H9 (cell line): Measurements from ENCODE around the gene MRPS14. TPM values are rescaled to one million over a fixed set of nuclear protein-coding genes. Genes with fewer than 3 reads are reported as not detected.

Source experiments
- DNase-seq: peaks from one replicate; pipeline ENCODE4 v3.0.0-alpha.2; 2017
- H2AFZ ChIP-seq: one replicate; pipeline ENCODE4 v1.6.1; 2013; ENCODE audit warnings: mild to moderate bottlenecking, low read length, control low read depth, moderate library complexity
- H2AK5ac ChIP-seq: 2 replicates; pipeline ENCODE4 v1.6.1; 2013; ENCODE audit warnings: low read length, control low read depth, mixed read lengths; ENCODE audit not compliant: insufficient read length
- H2BK120ac ChIP-seq: one replicate; pipeline ENCODE4 v1.6.1; 2013; ENCODE audit warnings: low read depth, mild to moderate bottlenecking, low read length, control low read depth, inconsistent platforms; ENCODE audit not compliant: poor library complexity, severe bottlenecking
- H2BK12ac ChIP-seq: 2 replicates; pipeline ENCODE4 v1.6.1; 2013; ENCODE audit warnings: low read length, control low read depth, mixed read lengths, low read depth; ENCODE audit not compliant: insufficient read length
- H2BK15ac ChIP-seq: 2 replicates; pipeline ENCODE4 v1.6.1; 2013; ENCODE audit warnings: low read depth, low read length, control low read depth
- H2BK20ac ChIP-seq: one replicate; pipeline ENCODE4 v1.6.1; 2013; ENCODE audit warnings: low read depth, mild to moderate bottlenecking, low read length, control low read depth, inconsistent platforms; ENCODE audit not compliant: poor library complexity, severe bottlenecking
- H2BK5ac ChIP-seq: 2 replicates; pipeline ENCODE4 v1.6.1; 2013; ENCODE audit warnings: low read length, control low read depth, mixed read lengths; ENCODE audit not compliant: insufficient read length
- H3K14ac ChIP-seq: 2 replicates; pipeline ENCODE4 v1.6.1; 2013; ENCODE audit warnings: low read length, control low read depth; ENCODE audit not compliant: insufficient read depth
- H3K18ac ChIP-seq: 2 replicates; pipeline ENCODE4 v1.6.1; 2013; ENCODE audit warnings: low read depth, mild to moderate bottlenecking, mixed read lengths, low read length, control low read depth; ENCODE audit not compliant: insufficient read length
- H3K23ac ChIP-seq: 2 replicates; pipeline ENCODE4 v1.6.1; 2013; ENCODE audit warnings: low read length, control low read depth, mixed read lengths, low read depth; ENCODE audit not compliant: insufficient read length
- H3K23me2 ChIP-seq: 2 replicates; pipeline ENCODE4 v1.6.1; 2013; ENCODE audit warnings: low read depth, mild to moderate bottlenecking, mixed read lengths, low read length, control low read depth; ENCODE audit not compliant: insufficient read length, poor library complexity, severe bottlenecking
- H3K27ac ChIP-seq: 2 replicates; pipeline ENCODE4 v1.5.1; 2013; ENCODE audit warnings: low read length, control low read depth, mixed read lengths, low read depth; ENCODE audit not compliant: insufficient read length
- H3K27me3 ChIP-seq: 2 replicates; pipeline ENCODE4 v1.6.1; 2013; ENCODE audit warnings: low read length, control low read depth, inconsistent platforms; ENCODE audit not compliant: insufficient read depth
- H3K4ac ChIP-seq: 2 replicates; pipeline ENCODE4 v1.6.1; 2013; ENCODE audit warnings: low read depth, mild to moderate bottlenecking, control low read depth, inconsistent platforms, low read length, moderate library complexity
- H3K4me1 ChIP-seq: 2 replicates; pipeline ENCODE4 v1.6.1; 2013; ENCODE audit warnings: low read length, control low read depth, inconsistent platforms; ENCODE audit not compliant: insufficient read depth
- H3K4me2 ChIP-seq: 2 replicates; pipeline ENCODE4 v1.6.1; 2013; ENCODE audit warnings: low read length, control low read depth, mixed read lengths; ENCODE audit not compliant: insufficient read length, insufficient read depth
- H3K56ac ChIP-seq: 2 replicates; pipeline ENCODE4 v1.6.1; 2013; ENCODE audit warnings: low read depth, mild to moderate bottlenecking, mixed read lengths, low read length, control low read depth; ENCODE audit not compliant: insufficient read length
- H3K79me1 ChIP-seq: 2 replicates; pipeline ENCODE4 v1.6.1; 2013; ENCODE audit warnings: low read depth, mild to moderate bottlenecking, moderate library complexity, low read length, control low read depth, inconsistent platforms; ENCODE audit not compliant: insufficient read depth, poor library complexity, severe bottlenecking
- H3K79me2 ChIP-seq: 2 replicates; pipeline ENCODE4 v1.6.1; 2013; ENCODE audit warnings: low read length, control low read depth, inconsistent platforms; ENCODE audit not compliant: insufficient read depth
- H3K9ac ChIP-seq: 2 replicates; pipeline ENCODE4 v1.6.1; 2013; ENCODE audit warnings: low read length, control low read depth, mixed read lengths; ENCODE audit not compliant: insufficient read length; ENCODE audit errors: extremely low read depth
- H3K9me3 ChIP-seq: one replicate; pipeline ENCODE4 v1.6.1; 2013; ENCODE audit warnings: low read depth, low read length, inconsistent platforms; ENCODE audit not compliant: control insufficient read depth
- H3T11ph ChIP-seq: one replicate; pipeline ENCODE4 v1.6.1; 2013; ENCODE audit warnings: mild to moderate bottlenecking, low read length, control low read depth, inconsistent platforms
- H4K20me1 ChIP-seq: one replicate; pipeline ENCODE4 v1.6.1; 2013; ENCODE audit not compliant: control insufficient read depth, insufficient read length, insufficient read depth
- H4K5ac ChIP-seq: 2 replicates; pipeline ENCODE4 v1.6.1; 2013; ENCODE audit warnings: low read depth, mild to moderate bottlenecking, mixed read lengths, low read length, control low read depth; ENCODE audit not compliant: insufficient read length
- H4K8ac ChIP-seq: replicated peaks from 2 replicates; pipeline ENCODE4 v1.6.1; 2013; ENCODE audit warnings: low read length, control low read depth, mixed read lengths, low read depth; ENCODE audit not compliant: insufficient read length
- H4K91ac ChIP-seq: 2 replicates; pipeline ENCODE4 v1.6.1; 2013; ENCODE audit warnings: low read depth, mild to moderate bottlenecking, moderate library complexity, mixed read lengths, low read length, control low read depth; ENCODE audit not compliant: insufficient read length
- H3K27ac Mint-ChIP-seq, 3 experiments: 2 replicates in 2 of 3; 3 replicates in 1 of 3; pipeline ENCODE4 v1.8.0; 2020 to 2021; ENCODE audit warnings: mixed read lengths in 3 of 3, mild to moderate bottlenecking in 1 of 3, moderate library complexity in 1 of 3
- H3K27me3 Mint-ChIP-seq: 2 replicates; pipeline ENCODE4 v1.8.0; 2021; ENCODE audit warnings: low read depth, mild to moderate bottlenecking, moderate library complexity, mixed read lengths
- H3K36me3 Mint-ChIP-seq, 3 experiments: 2 replicates in 2 of 3; 3 replicates in 1 of 3; pipeline ENCODE4 v1.8.0; 2020 to 2021; ENCODE audit warnings: low read depth in 3 of 3, mixed read lengths in 3 of 3; ENCODE audit not compliant: insufficient read depth in 1 of 3
- H3K4me1 Mint-ChIP-seq, 2 experiments: 2 replicates each; pipeline ENCODE4 v1.8.0; 2020; ENCODE audit warnings: mixed read lengths in 2 of 2
- H3K4me3 Mint-ChIP-seq, 2 experiments: 2 replicates in 1 of 2; 3 replicates in 1 of 2; pipeline ENCODE4 v1.8.0; 2020 to 2021; ENCODE audit warnings: mild to moderate bottlenecking in 2 of 2, mixed read lengths in 2 of 2, moderate library complexity in 1 of 2
- H3K9me3 Mint-ChIP-seq, 2 experiments: 2 replicates in 1 of 2; 3 replicates in 1 of 2; pipeline ENCODE4 v1.8.0; 2020; ENCODE audit warnings: mild to moderate bottlenecking in 2 of 2, mixed read lengths in 2 of 2, moderate library complexity in 1 of 2
- WGBS: extraction: QIAGEN DNeasy Blood & Tissue Kit; methylation state at CpG from one replicate; pipeline ENCODE4 v1.1.7; 2013; ENCODE audit warnings: missing lambda C conversion rate, low lambda C conversion rate, mixed read lengths; ENCODE audit not compliant: insufficient read length; ENCODE audit errors: extremely low coverage; 5-methylcytosine and 5-hydroxymethylcytosine counted together
- total RNA-seq: library from RNA; stranded (reverse); gene quantifications from 2 replicates; pipeline ENCODE4 v1.2.1, GENCODE V29; 2021
- TF ChIP-seq, protein P1 (sequence below): fragments of 200-600 bp; sonication (generic); conservative IDR thresholded peaks from 3 replicates; pipeline ENCODE4 v1.8.0; 2021; ENCODE audit warnings: antibody characterized with exemption, mild to moderate bottlenecking

Gene MRPS14
- total RNA-seq, 1 experiment from 2014 or later = 30.6 TPM

DNA sequence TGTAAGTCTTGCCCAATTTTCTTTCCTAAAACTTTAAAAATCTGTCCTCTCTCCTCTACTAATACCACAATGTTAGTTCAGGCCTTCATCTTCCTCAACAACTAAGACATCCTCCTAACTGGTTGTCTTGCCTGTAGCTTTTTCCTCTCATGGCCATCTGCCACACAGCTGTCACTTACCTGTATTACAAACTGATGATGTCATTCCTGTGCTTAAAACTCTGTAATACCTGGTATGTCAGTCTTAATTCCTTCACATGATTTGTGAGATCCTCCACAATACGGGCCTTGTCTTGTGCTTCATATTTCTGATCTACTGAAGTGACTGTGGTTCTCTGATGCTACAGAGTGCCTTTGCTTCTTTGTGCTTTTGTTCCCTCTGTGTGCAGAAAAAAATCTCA lies 9.8 kb downstream of the MRPS14 start:
- Histone ChIP-seq H3K56ac (no peak overlapping the region), H3K4ac (no peak overlapping the region), H2BK15ac (no peak overlapping the region), H3K27ac (no peak overlapping the region), H3K14ac (no peak overlapping the region), H2BK5ac (no peak overlapping the region), H4K5ac (no peak overlapping the region), H2AFZ (no peak overlapping the region), H3K27me3 (no peaks in the 10 kb centered on the region), H3K23me2 (no peaks in the 10 kb centered on the region), H3K4me2 (no peak overlapping the region), H4K8ac (no peak overlapping the region), H4K91ac (no peak overlapping the region), H2AK5ac (no peak overlapping the region), H3K79me1 (no peaks in the 10 kb centered on the region), H3T11ph (no peak overlapping the region), H4K20me1 (no peaks in the 10 kb centered on the region), H3K23ac (no peak overlapping the region), H3K9me3 (no peaks in the 10 kb centered on the region), H2BK12ac (no peak overlapping the region), H3K18ac (no peak overlapping the region), H3K4me1 (no peaks in the 10 kb centered on the region), H3K9ac (no peak overlapping the region), H2BK20ac (no peak overlapping the region), H3K79me2 (no peaks in the 10 kb centered on the region; the same call in 1 of the 2 replicates), H2BK120ac (no peak overlapping the region)
- Mint-ChIP-seq H3K9me3 (no peaks in the 10 kb centered on the region), H3K36me3 (peaks cover 29 to 73% (median 46%) of the 10 kb centered on the region in 3 experiments; a peak in 6 of 7 replicates), H3K27ac (no peak overlapping the region), H3K27me3 (no peaks in the 10 kb centered on the region), H3K4me1 (no peaks in the 10 kb centered on the region), H3K4me3 (no peak overlapping the region)
- TF ChIP-seq, protein P1, sequence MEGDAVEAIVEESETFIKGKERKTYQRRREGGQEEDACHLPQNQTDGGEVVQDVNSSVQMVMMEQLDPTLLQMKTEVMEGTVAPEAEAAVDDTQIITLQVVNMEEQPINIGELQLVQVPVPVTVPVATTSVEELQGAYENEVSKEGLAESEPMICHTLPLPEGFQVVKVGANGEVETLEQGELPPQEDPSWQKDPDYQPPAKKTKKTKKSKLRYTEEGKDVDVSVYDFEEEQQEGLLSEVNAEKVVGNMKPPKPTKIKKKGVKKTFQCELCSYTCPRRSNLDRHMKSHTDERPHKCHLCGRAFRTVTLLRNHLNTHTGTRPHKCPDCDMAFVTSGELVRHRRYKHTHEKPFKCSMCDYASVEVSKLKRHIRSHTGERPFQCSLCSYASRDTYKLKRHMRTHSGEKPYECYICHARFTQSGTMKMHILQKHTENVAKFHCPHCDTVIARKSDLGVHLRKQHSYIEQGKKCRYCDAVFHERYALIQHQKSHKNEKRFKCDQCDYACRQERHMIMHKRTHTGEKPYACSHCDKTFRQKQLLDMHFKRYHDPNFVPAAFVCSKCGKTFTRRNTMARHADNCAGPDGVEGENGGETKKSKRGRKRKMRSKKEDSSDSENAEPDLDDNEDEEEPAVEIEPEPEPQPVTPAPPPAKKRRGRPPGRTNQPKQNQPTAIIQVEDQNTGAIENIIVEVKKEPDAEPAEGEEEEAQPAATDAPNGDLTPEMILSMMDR = no peak
- DNase-seq = no peak
- WGBS = no CpG with 5 or more reads among the region's 1 CpG
